Ovary (tissue), 3 donors: ENCODE data around the gene AK3.

ENCODE experiments used
- CTCF ChIP-seq, 3 donors: fragments of 450-650 bp in 2 of 3; fragments of 200-600 bp in 1 of 3; IDR thresholded peaks; one replicate each; pipeline versions ENCODE4 v1.5.1 to v1.8.0; 2016 to 2022; ENCODE audit warnings: antibody characterized with exemption in 3 of 3, mild to moderate bottlenecking in 1 of 3
- EP300 ChIP-seq: sonication (generic); formaldehyde crosslinking; IDR thresholded peaks from one replicate; pipeline ENCODE4 v1.6.1; 2017; ENCODE audit warnings: antibody characterized with exemption
- POLR2A ChIP-seq: fragments of 450-650 bp; IDR thresholded peaks from one replicate; pipeline ENCODE4 v1.6.1; 2017; ENCODE audit warnings: antibody characterized with exemption, mild to moderate bottlenecking, moderate library complexity
- donor health status: DM: no; HTN: no; CAD: no.

- TF ChIP-seq POLR2A (no peak), CTCF (IDR thresholded peaks at IDR 0.05) (no peak), EP300 (no peak)
Observed at GRCh38 chr9:4714266-4715016, 26.6 kb downstream of the AK3 start.
